Transverse colon (tissue), 4 donors: Measurements from ENCODE around the gene HDLBP. TPM values are rescaled to one million over a fixed set of nuclear protein-coding genes. Genes with fewer than 3 reads are reported as not detected.

Experiments
- DNase-seq: peaks from one replicate; pipeline ENCODE4 v3.0.0-alpha.2; 2019
- H3K27ac ChIP-seq, 4 donors: fragments of 200-600 bp; sonication (generic); 2 replicates each; pipeline ENCODE4 v1.5.1; 2016 to 2018; ENCODE audit warnings: inconsistent platforms in 4 of 4
- H3K27me3 ChIP-seq: fragments of 200-600 bp; sonication (generic); 2 replicates; pipeline ENCODE4 v1.5.1; 2017; ENCODE audit warnings: inconsistent platforms
- H3K36me3 ChIP-seq, 4 donors: fragments of 200-600 bp; sonication (generic); 2 replicates each; pipeline ENCODE4 v1.5.1; 2017 to 2019; ENCODE audit warnings: inconsistent platforms in 4 of 4
- H3K4me1 ChIP-seq, 4 donors: fragments of 200-600 bp; sonication (generic); 2 replicates each; pipeline ENCODE4 v1.5.1; 2017 to 2020; ENCODE audit warnings: inconsistent platforms in 4 of 4
- H3K4me3 ChIP-seq, 4 donors: fragments of 200-600 bp; sonication (generic); 1 replicate in 1 of 4; 2 replicates in 3 of 4; pipeline versions ENCODE4 v1.5.1 to v1.6.1; 2017 to 2019; ENCODE audit warnings: inconsistent platforms in 4 of 4
- H3K9me3 ChIP-seq, 2 donors: fragments of 200-600 bp; sonication (generic); 2 replicates each; pipeline ENCODE4 v1.5.1; 2017 to 2019; ENCODE audit warnings: inconsistent platforms in 2 of 2
- CTCF ChIP-seq, 5 experiments: fragments of 200-600 bp in 3 of 5; fragments of 450-650 bp in 2 of 5; sonication (generic) in 3 of 5; IDR thresholded peaks; 1 replicate in 2 of 5; 2 replicates in 3 of 5; pipeline ENCODE4 v1.5.1; 2016 to 2017; ENCODE audit warnings: antibody characterized with exemption in 5 of 5, inconsistent platforms in 3 of 5, mild to moderate bottlenecking in 2 of 5, moderate library complexity in 1 of 5
- EP300 ChIP-seq: sonication (generic); formaldehyde crosslinking; IDR thresholded peaks from one replicate; pipeline ENCODE4 v1.6.1; 2017; ENCODE audit warnings: antibody characterized with exemption, low read depth
- POLR2A ChIP-seq: fragments of 450-650 bp; IDR thresholded peaks from one replicate; pipeline ENCODE4 v1.6.1; 2016; ENCODE audit warnings: antibody characterized with exemption, mild to moderate bottlenecking, moderate library complexity
- POLR2AphosphoS5 ChIP-seq, 3 donors: sonication (generic); formaldehyde crosslinking; IDR thresholded peaks; one replicate each; pipeline ENCODE4 v1.6.1; 2016; ENCODE audit warnings: antibody characterized with exemption in 3 of 3
- WGBS, 2 donors: methylation state at CpG; one replicate each; pipeline ENCODE4 v1.1.5; 2018; ENCODE audit warnings: low coverage in 1 of 2; 5-methylcytosine and 5-hydroxymethylcytosine counted together
- in situ Hi-C, 4 donors: fragments of 200-750 bp; cut with MboI; loops; one replicate each; pipeline versions ENCODE4 v1.15.0 to v1.15.1; 2017; ENCODE audit warnings: low sequenced_read_pairs in 3 of 4, low pct_ligation_motif_present in 1 of 4, low pct_unique_long_range_greater_than_20kb in 1 of 4
- intact Hi-C: fragments of 100-400 bp; cut with DNase I; formaldehyde crosslinking; loops from one replicate; pipeline ENCODE4 v1.15.1; 2023; ENCODE audit warnings: low total_unique reads
- total RNA-seq, 4 donors: library from RNA; depleted of rRNA; stranded (reverse); fragments of >200 nt; gene quantifications; one replicate each; pipeline ENCODE4 v1.1.0, GENCODE V29; 2016

HDLBP gene
- total RNA-seq, 4 donors from 2014 or later, result 168 to 1,885 (median 314) TPM

GRCh38 chr2:241204490-241204889 is 111.0 kb downstream of the HDLBP start:
- Histone ChIP-seq H3K27ac (no peak overlapping the region), H3K4me3 (no peak overlapping the region), H3K4me1 (no peaks in the 10 kb centered on the region), H3K36me3 (no peaks in the 10 kb centered on the region), H3K27me3 (no peaks in the 10 kb centered on the region), H3K9me3 (no peaks in the 10 kb centered on the region)
- intact Hi-C loops (no loop called here), in situ Hi-C loops (no loop called here)
- WGBS, 2 donors, result 72% methylated on average over 4 of the region's 4 CpGs; no CpG with 5 or more reads in 1 of the 2 donors
- no peak for DNase-seq
- TF ChIP-seq POLR2A, result no peak
- no peak for TF ChIP-seq CTCF (IDR thresholded peaks at IDR 0.05)
- no peak for TF ChIP-seq EP300
- no peak for TF ChIP-seq POLR2AphosphoS5 (IDR thresholded peaks at IDR 0.05)

GRCh38 chr2:241204010-241204384 is 111.5 kb downstream of the HDLBP start:
- in situ Hi-C loops (no loop called here), intact Hi-C loops (no loop called here)
- Histone ChIP-seq H3K9me3 (no peaks in the 10 kb centered on the region), H3K27me3 (no peaks in the 10 kb centered on the region), H3K27ac (no peak overlapping the region), H3K36me3 (no peaks in the 10 kb centered on the region), H3K4me1 (no peaks in the 10 kb centered on the region), H3K4me3 (no peak overlapping the region)
- DNase-seq, result no peak
- 82% methylated on average over 10 of the region's 10 CpGs; no CpG with 5 or more reads in 1 of the 2 donors for WGBS, 2 donors
- TF ChIP-seq EP300 (no peak), CTCF (IDR thresholded peaks at IDR 0.05) (no peak), POLR2A (no peak), POLR2AphosphoS5 (IDR thresholded peaks at IDR 0.05) (no peak)

- no peaks in the 10 kb centered on the region for H3K36me3 ChIP-seq
- H3K9me3 ChIP-seq, result no peaks in the 10 kb centered on the region
- WGBS, 2 donors, result 93% methylated on average over 24 of the region's 27 CpGs; no CpG with 5 or more reads in 1 of the 2 donors
- no peak overlapping the region for H3K4me3 ChIP-seq
- intact Hi-C loops (no loop called here), in situ Hi-C loops (no loop called here)
- no peak overlapping the region for H3K27ac ChIP-seq
- H3K4me1 ChIP-seq, result no peaks in the 10 kb centered on the region
- H3K27me3 ChIP-seq, result no peaks in the 10 kb centered on the region
- no peak for TF ChIP-seq POLR2AphosphoS5 (IDR thresholded peaks at IDR 0.05)
- no peak for TF ChIP-seq POLR2A
- TF ChIP-seq EP300, result no peak
- no peak for TF ChIP-seq CTCF (IDR thresholded peaks at IDR 0.05)
- DNase-seq, result no peak
Observed at GRCh38 chr2:241203218-241204009, 112.1 kb downstream of the HDLBP start.

GRCh38 chr2:241202681-241203080 is 112.8 kb downstream of the HDLBP start:
- DNase-seq, result no peak
- TF ChIP-seq EP300 (no peak), POLR2AphosphoS5 (IDR thresholded peaks at IDR 0.05) (no peak), CTCF (IDR thresholded peaks at IDR 0.05) (no peak), POLR2A (no peak)
- H3K9me3 ChIP-seq, result no peaks in the 10 kb centered on the region
- in situ Hi-C loops (no loop called here), intact Hi-C loops (no loop called here)
- H3K27ac ChIP-seq, result no peak overlapping the region
- H3K4me1 ChIP-seq, result no peaks in the 10 kb centered on the region
- H3K27me3 ChIP-seq, result no peaks in the 10 kb centered on the region
- H3K4me3 ChIP-seq, result no peak overlapping the region
- WGBS, 2 donors, result 85% methylated on average over 9 of the region's 9 CpGs; no CpG with 5 or more reads in 1 of the 2 donors
- no peaks in the 10 kb centered on the region for H3K36me3 ChIP-seq
